Aorta (tissue), 5 donors: ENCODE measurements around the gene VPS36. TPM values are rescaled to one million over a fixed set of nuclear protein-coding genes. Genes with fewer than 3 reads are reported as not detected.

ENCODE experiments used
- ATAC-seq: fragments of 200-7000 bp; cut with Tn5 transposase; one replicate; pipeline ENCODE4 v1.9.1; 2022; ENCODE audit warnings: moderate library complexity; ENCODE audit not compliant: low FRiP score
- DNase-seq, 2 donors: peaks; one replicate each; pipeline ENCODE4 v3.0.0-alpha.2; 2020
- H3K27ac ChIP-seq, 2 donors: one replicate each; pipeline ENCODE4 v1.5.1; 2013; ENCODE audit warnings: low read length in 2 of 2, mild to moderate bottlenecking in 2 of 2, moderate library complexity in 2 of 2, control low read depth in 1 of 2, inconsistent platforms in 1 of 2, low read depth in 1 of 2
- H3K27me3 ChIP-seq, 2 donors: one replicate each; pipeline ENCODE4 v1.6.1; 2013; ENCODE audit warnings: control low read depth in 1 of 2, low read length in 1 of 2, mild to moderate bottlenecking in 1 of 2, moderate library complexity in 1 of 2; ENCODE audit not compliant: insufficient read depth in 2 of 2, control insufficient read depth in 1 of 2
- H3K36me3 ChIP-seq, 2 donors: one replicate each; pipeline ENCODE4 v1.6.1; 2013; ENCODE audit warnings: control low read depth in 1 of 2, low read length in 1 of 2, mild to moderate bottlenecking in 1 of 2; ENCODE audit not compliant: insufficient read depth in 2 of 2, control insufficient read depth in 1 of 2
- H3K4me1 ChIP-seq, 2 donors: one replicate each; pipeline ENCODE4 v1.6.1; 2013; ENCODE audit warnings: low read length in 2 of 2, control low read depth in 1 of 2, mild to moderate bottlenecking in 1 of 2, moderate library complexity in 1 of 2; ENCODE audit not compliant: insufficient read depth in 2 of 2, control insufficient read depth in 1 of 2
- H3K4me3 ChIP-seq, 2 donors: one replicate each; pipeline ENCODE4 v1.5.1; 2013; ENCODE audit warnings: low read length in 2 of 2, control low read depth in 1 of 2, mild to moderate bottlenecking in 1 of 2
- H3K9me3 ChIP-seq: one replicate; pipeline ENCODE4 v1.6.1; 2013; ENCODE audit warnings: mild to moderate bottlenecking, low read length; ENCODE audit not compliant: control insufficient read depth
- WGBS, 2 donors: extraction: QIAGEN DNeasy Blood & Tissue Kit; methylation state at CpG; one replicate each; pipeline ENCODE4 v1.1.7; 2013; 5-methylcytosine and 5-hydroxymethylcytosine counted together
- intact Hi-C, 2 donors: fragments of 100-400 bp; cut with DNase I; formaldehyde crosslinking; loops; one replicate each; pipeline versions ENCODE4 v1.14.2 to v1.15.0; 2022
- polyA plus RNA-seq, 2 donors: library from polyadenylated mRNA; stranded (reverse); fragments of 200-250 nt; gene quantifications; one replicate each; pipeline ENCODE4 v1.2.3, GENCODE V29; 2013
- total RNA-seq, 2 donors: library from RNA; stranded (reverse); fragmentation: NEBNext Ultra II Directional; extraction: Animal tissue kit (Norgen Biotek cat#: 25700); gene quantifications; one replicate each; pipeline ENCODE4 v1.2.1, GENCODE V29; 2021
- donor health status: healthy with polysubstance abuse.
- donor health status: Bipolar disorder and iron deficiency.
- donor health status: DM: no; HTN: no; CAD: no.
- donor health status: DM: no; HTN: no; CAD: no.
- donor health status: DM: yes; HTN: yes; CAD: no.

Gene VPS36
- total and polyA plus RNA-seq, 4 donors = 20.4 to 54.3 (median 34.0) TPM

DNA sequence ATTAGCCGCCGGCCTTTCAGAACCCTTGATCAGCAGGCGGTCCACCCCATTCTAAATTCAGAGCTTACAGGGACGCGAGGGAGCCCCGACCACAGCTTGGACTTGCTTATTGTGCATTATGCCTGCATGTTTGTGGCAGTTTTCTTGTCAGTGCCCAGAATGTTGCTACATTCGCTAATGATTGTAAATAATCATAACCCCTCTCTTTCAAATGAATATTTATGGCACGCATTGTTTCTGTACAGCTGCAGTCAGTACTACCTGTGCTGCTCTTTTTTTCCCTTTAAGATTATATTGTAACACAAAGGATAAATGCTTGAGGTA is 321 bp upstream of the VPS36 start:
- intact Hi-C loops = loop anchor here in 1 of 2 donors (10.0 kb wide), 2 partner anchors 256 to 436 kb away; partner anchors contain the start of genes ALG11 and ATP7B
- no peak for ATAC-seq
- Histone ChIP-seq H3K9me3 (no peaks in the 10 kb centered on the region), H3K27me3 (no peaks in the 10 kb centered on the region), H3K4me1 (peaks cover 0 to 4% of the 10 kb centered on the region in 2 donors), H3K4me3 (no peak overlapping the region), H3K36me3 (no peaks in the 10 kb centered on the region), H3K27ac (no peak overlapping the region)
- DNase-seq = no peak
- 6 to 8% methylated on average over 8 of the region's 8 CpGs for WGBS, 2 donors

DNA sequence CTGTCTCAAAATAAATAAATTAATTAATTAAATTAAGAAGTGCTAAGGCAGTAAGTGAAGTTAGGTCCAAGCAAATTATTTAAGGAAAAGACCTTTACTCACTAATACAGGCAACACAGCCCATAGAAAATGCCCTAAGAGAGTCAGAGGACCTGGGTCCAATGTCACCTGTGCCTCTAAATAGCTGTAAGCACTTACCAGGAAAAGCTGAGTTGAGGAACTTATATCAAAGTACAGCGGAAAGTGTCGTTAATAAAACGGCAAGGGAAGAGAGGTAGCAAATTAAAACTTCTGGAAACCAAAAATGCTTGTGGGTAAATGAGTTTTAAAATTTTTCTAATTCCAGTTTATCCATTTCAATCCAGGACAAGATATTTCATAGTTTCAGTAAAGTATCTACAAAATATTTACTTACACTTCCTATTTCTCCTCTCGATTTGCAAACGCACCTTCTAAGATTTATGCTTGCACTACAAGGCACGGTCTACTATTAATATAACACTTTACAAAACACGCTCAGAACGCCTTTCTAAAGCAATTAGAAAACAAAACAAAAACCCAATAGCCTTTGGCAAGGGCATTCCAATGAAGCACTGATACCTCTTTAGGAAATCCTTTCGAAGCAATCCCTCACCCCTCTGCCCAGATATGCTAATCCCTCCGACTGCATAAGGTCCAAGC is 963 bp downstream of the VPS36 start:
- intact Hi-C loops = loop anchor here (10.0 kb wide), 3 partner anchors 205 to 435 kb away; partner anchors contain the start of genes ALG11 (in 1 of the 2), ATP7B (in 1 of the 2) and SUGT1 (in 1 of the 2)
- WGBS, 2 donors = 10 to 12% methylated on average over 10 of the region's 10 CpGs
- peak overlapping the region; percentile 57 to 69 for H3K27ac ChIP-seq

DNA sequence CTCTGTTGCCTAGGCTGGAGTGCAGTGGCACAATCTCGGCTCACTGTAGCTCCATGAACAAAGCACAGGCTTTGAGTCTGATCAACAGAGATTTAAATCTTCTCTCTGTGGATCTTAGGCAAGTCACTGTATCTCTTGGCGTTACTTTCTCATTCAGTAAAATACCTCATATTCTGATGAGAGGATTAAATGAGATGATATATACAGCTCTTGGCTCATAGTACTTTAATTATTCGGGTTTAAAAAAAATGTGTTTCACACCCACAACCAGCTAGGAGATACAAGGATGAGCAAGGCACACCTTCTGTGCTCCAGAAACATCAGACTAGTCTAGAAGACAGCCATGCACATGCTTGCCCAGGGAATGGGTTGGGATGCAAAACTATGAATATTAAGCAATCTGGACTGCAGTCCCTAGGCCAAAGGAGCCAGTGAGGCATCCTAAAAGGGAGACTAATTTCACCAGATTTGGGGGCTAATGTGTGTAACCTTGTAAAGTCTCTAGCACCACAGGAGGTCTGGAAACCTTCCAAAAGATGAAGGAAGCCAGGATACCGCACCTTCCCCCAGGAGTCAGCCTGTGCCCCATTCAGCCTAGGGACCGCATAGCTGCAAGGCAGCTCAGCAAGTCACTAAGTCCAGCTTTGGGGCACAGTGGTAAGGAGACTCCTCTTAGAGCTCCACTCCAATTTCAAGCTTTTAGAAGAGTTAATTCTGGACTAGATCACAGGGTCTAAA is 2.5 kb downstream of the VPS36 start:
- H3K27ac ChIP-seq = no peak overlapping the region
- intact Hi-C loops = loop anchor here in 1 of 2 donors (10.0 kb wide), 1 partner anchor 207 kb away; the partner anchor contains the start of gene SUGT1
- peaks cover 0 to 4% of the 10 kb centered on the region in 2 donors for H3K4me1 ChIP-seq
- 90 to 91% methylated on average over 5 of the region's 5 CpGs for WGBS, 2 donors
- no peaks in the 10 kb centered on the region for H3K27me3 ChIP-seq
- H3K4me3 ChIP-seq = no peak overlapping the region
- H3K9me3 ChIP-seq = no peaks in the 10 kb centered on the region
- peaks cover 0 to 2% of the 10 kb centered on the region in 2 donors for H3K36me3 ChIP-seq
- no peak for ATAC-seq
- DNase-seq = no peak

More for the DNA sequence above, 963 bp downstream of the VPS36 start:
- Histone ChIP-seq H3K9me3 (no peaks in the 10 kb centered on the region), H3K4me1 (peaks cover 0 to 4% of the 10 kb centered on the region in 2 donors), H3K4me3 (peak overlapping the region; percentile 82), H3K36me3 (no peaks in the 10 kb centered on the region), H3K27me3 (no peaks in the 10 kb centered on the region)
- DNase-seq = no peak
- ATAC-seq = no peak

DNA sequence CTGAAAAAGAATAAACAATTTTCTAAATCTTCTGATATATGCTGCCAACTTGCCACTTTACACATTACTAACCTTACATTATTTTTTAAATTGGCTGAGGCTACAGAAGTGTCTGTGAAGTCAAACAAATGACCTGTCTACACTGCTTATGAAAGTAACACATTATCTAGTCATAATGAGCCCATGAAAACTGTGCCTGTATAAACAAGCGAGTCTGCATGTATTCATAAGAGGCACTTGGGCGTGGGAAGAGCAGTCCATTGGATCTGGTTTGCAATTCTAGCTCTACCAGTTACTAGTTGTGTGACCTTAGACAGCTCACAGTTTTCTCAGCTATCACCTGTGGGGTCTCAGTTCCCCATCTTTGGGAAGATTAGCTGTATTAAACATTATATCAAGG is 3.1 kb downstream of the VPS36 start:
- Histone ChIP-seq H3K4me1 (peaks cover 0 to 4% of the 10 kb centered on the region in 2 donors), H3K4me3 (no peak overlapping the region), H3K9me3 (no peaks in the 10 kb centered on the region), H3K27me3 (no peaks in the 10 kb centered on the region), H3K36me3 (peaks cover 0 to 2% of the 10 kb centered on the region in 2 donors), H3K27ac (no peak overlapping the region)
- 86 to 88% methylated on average over 2 of the region's 2 CpGs for WGBS, 2 donors
- intact Hi-C loops = loop anchor here in 1 of 2 donors (10.0 kb wide), 1 partner anchor 207 kb away; the partner anchor contains the start of gene SUGT1
- ATAC-seq = no peak
- no peak for DNase-seq

DNA sequence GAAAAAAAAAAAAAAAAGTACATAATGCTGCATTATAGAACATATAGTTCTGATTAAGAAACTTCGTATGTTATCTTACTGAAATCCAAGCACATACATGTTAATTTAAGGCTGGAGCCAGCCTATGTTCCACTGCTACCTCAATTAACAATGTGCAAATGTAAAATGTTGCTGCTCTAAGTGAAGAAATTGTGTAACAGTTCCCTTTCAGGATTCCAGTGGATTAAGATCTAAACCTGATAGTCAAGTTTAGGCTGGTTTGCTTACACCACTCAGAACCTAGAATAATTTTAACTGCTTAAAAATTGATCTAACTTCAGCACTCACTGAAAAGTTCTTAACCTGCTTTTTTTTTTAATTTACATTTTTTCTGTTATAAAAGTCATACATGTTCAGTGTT is 4.2 kb downstream of the VPS36 start:
- 85 to 96% methylated on average over 1 of the region's 1 CpG for WGBS, 2 donors
- Histone ChIP-seq H3K4me1 (peaks cover 0 to 4% of the 10 kb centered on the region in 2 donors), H3K27ac (no peak overlapping the region), H3K36me3 (peaks cover 0 to 2% of the 10 kb centered on the region in 2 donors), H3K9me3 (no peaks in the 10 kb centered on the region), H3K4me3 (no peak overlapping the region), H3K27me3 (no peaks in the 10 kb centered on the region)
- DNase-seq = no peak
- no peak for ATAC-seq
- intact Hi-C loops = loop anchor here in 1 of 2 donors (10.0 kb wide), 1 partner anchor 209 kb away; the partner anchor contains the start of gene SUGT1

DNA sequence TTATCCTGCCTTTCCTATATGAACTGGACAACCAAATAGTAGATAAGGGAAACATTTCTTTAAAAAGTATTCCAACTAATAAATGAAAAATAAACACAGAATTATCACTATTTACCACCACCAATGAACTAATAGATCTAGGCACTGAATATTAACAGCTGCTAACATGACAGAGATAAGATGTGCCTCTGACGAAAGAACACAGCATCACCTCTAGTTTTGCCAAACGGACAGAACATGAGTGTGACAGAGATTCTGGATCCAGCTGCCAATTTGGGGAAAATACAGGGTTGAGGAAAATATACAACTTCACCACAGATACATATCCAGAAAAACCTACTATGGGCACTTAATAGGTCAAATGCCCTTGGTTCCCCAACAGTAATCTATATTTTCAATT is 18.0 kb downstream of the VPS36 start:
- Histone ChIP-seq H3K4me1 (no peaks in the 10 kb centered on the region), H3K36me3 (peaks cover 0 to 2% of the 10 kb centered on the region in 2 donors), H3K27ac (no peak overlapping the region), H3K4me3 (no peak overlapping the region), H3K9me3 (no peaks in the 10 kb centered on the region), H3K27me3 (no peaks in the 10 kb centered on the region)
- 87 to 95% methylated on average over 2 of the region's 2 CpGs for WGBS, 2 donors
- no peak for ATAC-seq
- intact Hi-C loops = no loop called here
- DNase-seq = no peak

DNA sequence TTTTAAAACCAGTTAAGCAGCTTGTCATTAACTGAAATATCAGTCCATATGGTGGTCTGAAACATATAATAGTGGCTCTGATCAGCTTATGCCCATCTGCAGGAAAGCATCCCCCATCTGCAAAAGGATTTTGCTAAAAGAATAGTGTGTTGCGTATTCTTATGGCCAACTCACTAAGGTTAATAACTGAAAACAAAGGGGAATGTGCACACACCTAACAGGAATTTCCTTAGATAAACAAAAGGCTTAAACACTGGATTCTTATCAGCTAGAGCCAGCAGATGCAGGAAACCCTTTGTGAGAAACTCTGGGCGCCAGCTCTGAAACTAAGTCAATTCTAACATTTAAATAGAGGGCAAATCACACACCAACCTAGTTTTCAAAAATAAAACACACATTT is 22.1 kb downstream of the VPS36 start:
- WGBS, 2 donors = 71 to 82% methylated on average over 2 of the region's 2 CpGs
- no peaks in the 10 kb centered on the region for H3K9me3 ChIP-seq
- ATAC-seq = no peak
- no peak overlapping the region for H3K4me3 ChIP-seq
- intact Hi-C loops = no loop called here
- no peak for DNase-seq
- H3K36me3 ChIP-seq = no peaks in the 10 kb centered on the region
- no peaks in the 10 kb centered on the region for H3K27me3 ChIP-seq
- no peaks in the 10 kb centered on the region for H3K4me1 ChIP-seq
- no peak overlapping the region for H3K27ac ChIP-seq

DNA sequence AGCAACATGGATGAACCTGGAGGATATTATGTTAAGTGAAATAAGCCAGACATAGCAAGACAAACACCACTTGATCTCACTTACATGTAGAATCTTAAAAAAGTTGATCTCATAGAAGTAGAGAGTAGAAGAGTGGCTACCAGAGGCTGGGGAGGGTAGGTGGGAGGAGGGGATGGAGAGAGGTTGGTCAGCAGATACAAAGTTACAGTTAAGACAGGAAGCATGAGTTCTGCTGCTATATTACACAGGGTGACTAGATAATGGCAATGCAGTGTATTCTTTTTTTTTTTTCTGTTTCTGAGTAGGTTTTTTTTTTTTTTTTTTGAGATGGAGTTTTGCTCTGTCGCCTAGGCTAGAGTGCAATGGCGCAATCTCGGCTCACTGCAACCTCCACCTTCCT is 29.2 kb downstream of the VPS36 start:
- DNase-seq (no peak), ATAC-seq (no peak)
- WGBS, 2 donors = 98 to 100% methylated on average over 1 to 3 of the region's 3 CpGs
- Histone ChIP-seq H3K27me3 (no peaks in the 10 kb centered on the region), H3K27ac (no peak overlapping the region), H3K36me3 (peaks cover 0 to 6% of the 10 kb centered on the region in 2 donors), H3K4me3 (no peak overlapping the region), H3K4me1 (no peaks in the 10 kb centered on the region), H3K9me3 (no peaks in the 10 kb centered on the region)
- intact Hi-C loops = no loop called here
